Adrenal gland (tissue), 12 donors: ENCODE data around the gene SLMAP. TPM values are rescaled to one million over a fixed set of nuclear protein-coding genes. Genes with fewer than 3 reads are reported as not detected.
"Not testable (repeated sequence)": the region's sequence is repeated elsewhere in the genome, so short reads cannot be mapped to it uniquely, and the experiment has no call there.

ENCODE experiments used
- DNase-seq, 7 donors: peaks; one replicate each; pipeline ENCODE4 v3.0.0-alpha.2; 2019 to 2020
- H3K27ac ChIP-seq, 5 donors: fragments of 200-600 bp; sonication (generic) in 4 of 5; 1 replicate in 3 of 5; 2 replicates in 2 of 5; pipeline versions ENCODE4 v1.5.1 to v1.8.0; 2016 to 2020; ENCODE audit warnings: mild to moderate bottlenecking in 1 of 5
- H3K27me3 ChIP-seq: fragments of 200-600 bp; 2 replicates; pipeline ENCODE4 v1.8.0; 2021
- H3K36me3 ChIP-seq, 2 donors: fragments of 200-600 bp; replicated peaks in 1 of 2; 1 replicate in 1 of 2; 2 replicates in 1 of 2; pipeline versions ENCODE4 v1.5.1 to v1.8.0; 2018 to 2022
- H3K4me1 ChIP-seq, 2 donors: fragments of 200-600 bp; replicated peaks in 1 of 2; 1 replicate in 1 of 2; 2 replicates in 1 of 2; pipeline versions ENCODE4 v1.5.1 to v1.8.0; 2018 to 2021
- H3K4me3 ChIP-seq, 4 donors: fragments of 200-600 bp; sonication (generic) in 3 of 4; one replicate each; pipeline ENCODE4 v1.5.1; 2016 to 2018
- H3K9me3 ChIP-seq, 3 donors: fragments of 200-600 bp; sonication (generic) in 1 of 3; replicated peaks in 1 of 3; 1 replicate in 2 of 3; 2 replicates in 1 of 3; pipeline versions ENCODE4 v1.5.1 to v1.8.0; 2016 to 2021
- POLR2A ChIP-seq, 2 donors: fragments of 450-650 bp; IDR thresholded peaks; one replicate each; pipeline ENCODE4 v1.6.1; 2017; ENCODE audit warnings: antibody characterized with exemption in 2 of 2, mild to moderate bottlenecking in 2 of 2, moderate library complexity in 1 of 2
- WGBS, 4 donors: extraction: QIAGEN DNeasy Blood & Tissue Kit in 2 of 4; methylation state at CpG; one replicate each; pipeline versions ENCODE4 v1.1.5 to v1.1.7; 2013 to 2017; 5-methylcytosine and 5-hydroxymethylcytosine counted together
- intact Hi-C, 2 donors: fragments of 100-400 bp; cut with DNase I; formaldehyde crosslinking; loops; one replicate each; pipeline versions ENCODE4 v1.14.1 to v1.15.0; 2022 to 2023
- polyA plus RNA-seq, 3 donors: library from polyadenylated mRNA; stranded (reverse); fragments of 200-250 nt in 2 of 3; fragments of 350-450 nt in 1 of 3; fragmentation: Illumina TruSeq in 1 of 3; extraction: RNeasy Lipid Tissue Mini Kit (QIAGEN cat#74804) in 1 of 3; gene quantifications; one replicate each; pipeline ENCODE4 v1.2.3, GENCODE V29; 2013 to 2014
- total RNA-seq, 9 donors: library from RNA; depleted of rRNA in 4 of 9; stranded (reverse); fragments of >200 nt in 4 of 9; fragments of 120-200 nt in 1 of 9; fragmentation: NEBNext Ultra II Directional in 1 of 9; extraction: Animal tissue kit (Norgen Biotek cat#: 25700) in 1 of 9; gene quantifications; one replicate each; pipeline versions ENCODE4 v1.1.0 to v1.2.4, GENCODE V29; 2013 to 2023
- TF ChIP-seq, protein P1 (sequence below), 6 experiments: fragments of 450-650 bp in 4 of 6; fragments of 200-600 bp in 2 of 6; sonication (generic) in 1 of 6; IDR thresholded peaks; 1 replicate in 5 of 6; 2 replicates in 1 of 6; pipeline versions ENCODE4 v1.5.1 to v1.8.0; 2016 to 2021; ENCODE audit warnings: antibody characterized with exemption in 6 of 6, mild to moderate bottlenecking in 2 of 6, moderate library complexity in 1 of 6
- donor health status: healthy with polysubstance abuse.
- donor health status: Bipolar disorder and iron deficiency.
- donor health status: DM: yes; HTN: yes; CAD: no.
- donor health status: DM: no; HTN: no; CAD: no.
- donor health status: DM: no; HTN: no; CAD: no.
- donor health status: DM: yes; HTN: yes; CAD: no.

The SLMAP gene
- total and polyA plus RNA-seq, 12 donors, result 18.9 to 134 (median 87.5) TPM

- TF ChIP-seq POLR2A (IDR thresholded peaks at IDR 0.05), result no peak
- TF ChIP-seq, protein P1, sequence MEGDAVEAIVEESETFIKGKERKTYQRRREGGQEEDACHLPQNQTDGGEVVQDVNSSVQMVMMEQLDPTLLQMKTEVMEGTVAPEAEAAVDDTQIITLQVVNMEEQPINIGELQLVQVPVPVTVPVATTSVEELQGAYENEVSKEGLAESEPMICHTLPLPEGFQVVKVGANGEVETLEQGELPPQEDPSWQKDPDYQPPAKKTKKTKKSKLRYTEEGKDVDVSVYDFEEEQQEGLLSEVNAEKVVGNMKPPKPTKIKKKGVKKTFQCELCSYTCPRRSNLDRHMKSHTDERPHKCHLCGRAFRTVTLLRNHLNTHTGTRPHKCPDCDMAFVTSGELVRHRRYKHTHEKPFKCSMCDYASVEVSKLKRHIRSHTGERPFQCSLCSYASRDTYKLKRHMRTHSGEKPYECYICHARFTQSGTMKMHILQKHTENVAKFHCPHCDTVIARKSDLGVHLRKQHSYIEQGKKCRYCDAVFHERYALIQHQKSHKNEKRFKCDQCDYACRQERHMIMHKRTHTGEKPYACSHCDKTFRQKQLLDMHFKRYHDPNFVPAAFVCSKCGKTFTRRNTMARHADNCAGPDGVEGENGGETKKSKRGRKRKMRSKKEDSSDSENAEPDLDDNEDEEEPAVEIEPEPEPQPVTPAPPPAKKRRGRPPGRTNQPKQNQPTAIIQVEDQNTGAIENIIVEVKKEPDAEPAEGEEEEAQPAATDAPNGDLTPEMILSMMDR (IDR thresholded peaks at IDR 0.05), result no peak
- intact Hi-C loops, result loop anchor here in 1 of 2 donors (5.0 kb wide), 1 partner anchor 33 kb away; no protein-coding TSS in a partner anchor
- Histone ChIP-seq H3K36me3 (no peaks in the 10 kb centered on the region), H3K4me3 (no peak overlapping the region), H3K4me1 (peaks cover 22 to 55% of the 10 kb centered on the region in 2 donors), H3K9me3 (no peaks in the 10 kb centered on the region), H3K27ac (peak overlapping the region in 3 of 5 donors; percentile 21 to 44 (median 41)), H3K27me3 (no peaks in the 10 kb centered on the region)
- DNase-seq, result peak in 3 of 7 donors; percentile 37 to 43 (median 39)
- 94 to 100% (median 98%) methylated on average over 1 of the region's 1 CpG for WGBS, 4 donors
Measured at GRCh38 chr3:57805674-57806073, 49.6 kb downstream of the SLMAP start.

GRCh38 chr3:57806195-57806594 is 50.1 kb downstream of the SLMAP start:
- Histone ChIP-seq H3K27ac (peak overlapping the region in 2 of 5 donors; percentile 32 to 44), H3K4me1 (peaks cover 26 to 56% of the 10 kb centered on the region in 2 donors)
- not testable (repeated sequence) for H3K9me3 ChIP-seq, H3K36me3 ChIP-seq, DNase-seq, H3K4me3 ChIP-seq, H3K27me3 ChIP-seq
- intact Hi-C loops, result loop anchor here in 1 of 2 donors (5.0 kb wide), 1 partner anchor 34 kb away; no protein-coding TSS in a partner anchor
- WGBS, 4 donors, result 90 to 99% (median 95%) methylated on average over 5 of the region's 5 CpGs

- intact Hi-C loops, result loop anchor here in 1 of 2 donors (5.0 kb wide), 1 partner anchor 37 kb away; no protein-coding TSS in a partner anchor
- no peaks in the 10 kb centered on the region for H3K9me3 ChIP-seq
- TF ChIP-seq POLR2A (IDR thresholded peaks at IDR 0.05), result no peak
- TF ChIP-seq, protein P1 (IDR thresholded peaks at IDR 0.05), result no peak
- no peaks in the 10 kb centered on the region for H3K27me3 ChIP-seq
- H3K36me3 ChIP-seq, result no peaks in the 10 kb centered on the region
- no peak overlapping the region for H3K4me3 ChIP-seq
- H3K4me1 ChIP-seq, result peaks cover 13 to 34% of the 10 kb centered on the region in 2 donors
- 80 to 100% (median 94%) methylated on average over 5 to 8 of the region's 8 CpGs for WGBS, 4 donors
- peak overlapping the region in 3 of 5 donors; percentile 44 to 84 (median 71) for H3K27ac ChIP-seq
- DNase-seq, result no peak
Measured at GRCh38 chr3:57808961-57809608, 53.0 kb downstream of the SLMAP start.

- no peak overlapping the region for H3K4me3 ChIP-seq
- no peaks in the 10 kb centered on the region for H3K36me3 ChIP-seq
- WGBS, 4 donors, result 75 to 100% (median 89%) methylated on average over 1 to 5 of the region's 5 CpGs
- no peaks in the 10 kb centered on the region for H3K9me3 ChIP-seq
- H3K27ac ChIP-seq, result peak overlapping the region in 3 of 5 donors; percentile 44 to 84 (median 71)
- intact Hi-C loops, result loop anchor here in 1 of 2 donors (5.0 kb wide), 1 partner anchor 37 kb away; no protein-coding TSS in a partner anchor
- TF ChIP-seq, protein P1 (IDR thresholded peaks at IDR 0.05), result no peak
- no peak for TF ChIP-seq POLR2A (IDR thresholded peaks at IDR 0.05)
- no peak for DNase-seq
- peaks cover 12 to 29% of the 10 kb centered on the region in 2 donors for H3K4me1 ChIP-seq
- no peaks in the 10 kb centered on the region for H3K27me3 ChIP-seq
Measured at GRCh38 chr3:57809609-57809968, 53.5 kb downstream of the SLMAP start.
